Nephron progenitor cell (in vitro differentiated cells): ENCODE results near the gene TSPOAP1.

Experiments
- DNase-seq: peaks from one replicate; pipeline ENCODE4 v3.0.0; 2021
- H3K27ac Mint-ChIP-seq: 2 replicates; pipeline ENCODE4 v1.8.0; 2021; ENCODE audit warnings: mild to moderate bottlenecking, moderate library complexity, mixed read lengths
- H3K27me3 Mint-ChIP-seq: 2 replicates; pipeline ENCODE4 v1.8.0; 2021; ENCODE audit warnings: mild to moderate bottlenecking, low read depth, mixed read lengths; ENCODE audit not compliant: poor library complexity
- H3K36me3 Mint-ChIP-seq: 2 replicates; pipeline ENCODE4 v1.8.0; 2021; ENCODE audit warnings: low read depth, mixed read lengths
- H3K4me1 Mint-ChIP-seq: 2 replicates; pipeline ENCODE4 v1.8.0; 2021; ENCODE audit warnings: mixed read lengths
- H3K4me3 Mint-ChIP-seq: 2 replicates; pipeline ENCODE4 v1.8.0; 2021; ENCODE audit warnings: mild to moderate bottlenecking, moderate library complexity, mixed read lengths
- H3K9me3 Mint-ChIP-seq: 2 replicates; pipeline ENCODE4 v1.8.0; 2021; ENCODE audit warnings: mild to moderate bottlenecking, moderate library complexity, mixed read lengths
- CTCF ChIP-seq: fragments of 200-600 bp; sonication (generic); IDR thresholded peaks from 2 replicates; pipeline ENCODE4 v1.5.0; 2021; ENCODE audit warnings: antibody characterized with exemption

Gene TSPOAP1

GRCh38 chr17:58317421-58318064, 11.1 kb downstream of the TSPOAP1 start:
- H3K27ac Mint-ChIP-seq: peak overlapping the region; percentile 51
- H3K4me3 Mint-ChIP-seq: no peak overlapping the region
- TF ChIP-seq CTCF: peak; percentile 67
- peaks cover 33% of the 10 kb centered on the region for H3K4me1 Mint-ChIP-seq
- H3K27me3 Mint-ChIP-seq: peaks cover 8% of the 10 kb centered on the region
- peaks cover 27% of the 10 kb centered on the region for H3K36me3 Mint-ChIP-seq
- H3K9me3 Mint-ChIP-seq: no peaks in the 10 kb centered on the region
- peak; percentile 47 for DNase-seq

- H3K27me3 Mint-ChIP-seq: peaks cover 10% of the 10 kb centered on the region
- H3K36me3 Mint-ChIP-seq: peaks cover 16% of the 10 kb centered on the region
- H3K27ac Mint-ChIP-seq: peak overlapping the region; percentile 16
- peaks cover 24% of the 10 kb centered on the region for H3K4me1 Mint-ChIP-seq
- no peak overlapping the region for H3K4me3 Mint-ChIP-seq
- no peak for DNase-seq
- TF ChIP-seq CTCF: no peak
- no peaks in the 10 kb centered on the region for H3K9me3 Mint-ChIP-seq
Observed at GRCh38 chr17:58316260-58316960, 12.2 kb downstream of the TSPOAP1 start.

- Mint-ChIP-seq H3K27ac (no peak overlapping the region), H3K4me1 (peaks cover 24% of the 10 kb centered on the region), H3K27me3 (peaks cover 10% of the 10 kb centered on the region), H3K36me3 (peaks cover 16% of the 10 kb centered on the region), H3K9me3 (no peaks in the 10 kb centered on the region), H3K4me3 (no peak overlapping the region)
- no peak for TF ChIP-seq CTCF
- no peak for DNase-seq
Observed at GRCh38 chr17:58315750-58316149, 12.8 kb downstream of the TSPOAP1 start.

GRCh38 chr17:58315281-58315711, 13.3 kb downstream of the TSPOAP1 start:
- Mint-ChIP-seq H3K4me3 (no peak overlapping the region), H3K4me1 (peaks cover 24% of the 10 kb centered on the region), H3K27ac (no peak overlapping the region), H3K9me3 (no peaks in the 10 kb centered on the region), H3K36me3 (peaks cover 16% of the 10 kb centered on the region), H3K27me3 (peaks cover 10% of the 10 kb centered on the region)
- no peak for TF ChIP-seq CTCF
- no peak for DNase-seq

GRCh38 chr17:58314706-58315015, 13.9 kb downstream of the TSPOAP1 start:
- Mint-ChIP-seq H3K4me3 (no peak overlapping the region), H3K9me3 (no peaks in the 10 kb centered on the region), H3K27me3 (peaks cover 14% of the 10 kb centered on the region), H3K4me1 (peaks cover 24% of the 10 kb centered on the region), H3K27ac (no peak overlapping the region), H3K36me3 (peaks cover 16% of the 10 kb centered on the region)
- TF ChIP-seq CTCF: no peak
- DNase-seq: no peak
